ENCODE results near the gene EHD1. TPM values are rescaled to one million over a fixed set of nuclear protein-coding genes. Genes with fewer than 3 reads are reported as not detected.

EHD1 gene
- total RNA-seq, 1 experiment from 2014 or later: 92.8 TPM

- H3K9me3 Mint-ChIP-seq (ENCODE audit: low read depth, unreplicated experiment): no peaks in the 10 kb centered on the region
- CTCF ChIA-PET: no interaction called here
- DNase-seq: no peak
- peaks cover 76% of the 10 kb centered on the region for H3K4me1 Mint-ChIP-seq (ENCODE audit: low read depth, unreplicated experiment)
- H3K27me3 Mint-ChIP-seq (ENCODE audit: unreplicated experiment): no peaks in the 10 kb centered on the region
- no peak overlapping the region for H3K4me3 Mint-ChIP-seq (ENCODE audit: low read depth, unreplicated experiment)
- H3K36me3 Mint-ChIP-seq (ENCODE audit: insufficient read depth, unreplicated experiment): peaks cover 68% of the 10 kb centered on the region
- intact Hi-C loops (cut with micrococcal nuclease; ENCODE audit: unreplicated experiment): no loop called here
- peak overlapping the region; percentile 24 for H3K27ac Mint-ChIP-seq (ENCODE audit: unreplicated experiment)
- TF ChIP-seq CTCF (IDR thresholded peaks at IDR 0.05; ENCODE audit: unreplicated experiment): no peak
- BruUV-seq (replicated peaks): no TSS peak
Measured at GRCh38 chr11:64851831-64852351, 26.5 kb downstream of the EHD1 start.

- intact Hi-C loops (cut with micrococcal nuclease; ENCODE audit: unreplicated experiment): no loop called here
- peaks cover 70% of the 10 kb centered on the region for H3K4me1 Mint-ChIP-seq (ENCODE audit: low read depth, unreplicated experiment)
- H3K27me3 Mint-ChIP-seq (ENCODE audit: unreplicated experiment): no peaks in the 10 kb centered on the region
- no peak overlapping the region for H3K27ac Mint-ChIP-seq (ENCODE audit: unreplicated experiment)
- H3K4me3 Mint-ChIP-seq (ENCODE audit: low read depth, unreplicated experiment): no peak overlapping the region
- H3K9me3 Mint-ChIP-seq (ENCODE audit: low read depth, unreplicated experiment): no peaks in the 10 kb centered on the region
- DNase-seq: no peak
- CTCF ChIA-PET: interaction anchor here (0.9 to 1.0 kb wide), 3 partner anchors 17 to 37 kb away, joined by 4 read pairs; no protein-coding TSS in a partner anchor
- H3K36me3 Mint-ChIP-seq (ENCODE audit: insufficient read depth, unreplicated experiment): peaks cover 61% of the 10 kb centered on the region
- BruUV-seq (replicated peaks): no TSS peak
- TF ChIP-seq CTCF (IDR thresholded peaks at IDR 0.05; ENCODE audit: unreplicated experiment): no peak
Measured at GRCh38 chr11:64850979-64851567, 27.3 kb downstream of the EHD1 start.

GRCh38 chr11:64849598-64850356 lies 28.6 kb downstream of the EHD1 start:
- Mint-ChIP-seq H3K36me3 (ENCODE audit: insufficient read depth, unreplicated experiment) (peaks cover 56% of the 10 kb centered on the region), H3K27me3 (ENCODE audit: unreplicated experiment) (no peaks in the 10 kb centered on the region), H3K9me3 (ENCODE audit: low read depth, unreplicated experiment) (no peaks in the 10 kb centered on the region), H3K4me3 (ENCODE audit: low read depth, unreplicated experiment) (no peak overlapping the region), H3K27ac (ENCODE audit: unreplicated experiment) (peak overlapping the region; percentile 47), H3K4me1 (ENCODE audit: low read depth, unreplicated experiment) (peaks cover 64% of the 10 kb centered on the region)
- no peak for DNase-seq
- no TSS peak for BruUV-seq (replicated peaks)
- no peak for TF ChIP-seq CTCF (IDR thresholded peaks at IDR 0.05; ENCODE audit: unreplicated experiment)
- intact Hi-C loops (cut with micrococcal nuclease; ENCODE audit: unreplicated experiment): loop anchor here (5.0 to 10.0 kb wide), 3 partner anchors 148 to 265 kb away; partner anchors contain the start of genes ARL2, BATF2, TM7SF2 and ZNHIT2
- CTCF ChIA-PET: interaction anchor here (1.3 to 4.3 kb wide), 7 partner anchors 11 to 147 kb away, joined by 3 to 49 read pairs (median 14); partner anchors contain the start of genes BATF2 and EHD1

GRCh38 chr11:64848826-64849597 lies 29.4 kb downstream of the EHD1 start:
- peak; percentile 18 for TF ChIP-seq CTCF (IDR thresholded peaks at IDR 0.05; ENCODE audit: unreplicated experiment)
- peak overlapping the region; percentile 72 for H3K27ac Mint-ChIP-seq (ENCODE audit: unreplicated experiment)
- no peaks in the 10 kb centered on the region for H3K27me3 Mint-ChIP-seq (ENCODE audit: unreplicated experiment)
- BruUV-seq (replicated peaks): no TSS peak
- CTCF ChIA-PET: interaction anchor here (0.5 to 4.3 kb wide), 15 partner anchors 10 to 468 kb away, joined by 3 to 49 read pairs (median 4); partner anchors contain the start of genes ARL2, ATG2A, BATF2 and EHD1
- H3K36me3 Mint-ChIP-seq (ENCODE audit: insufficient read depth, unreplicated experiment): peaks cover 56% of the 10 kb centered on the region
- H3K4me1 Mint-ChIP-seq (ENCODE audit: low read depth, unreplicated experiment): peaks cover 59% of the 10 kb centered on the region
- intact Hi-C loops (cut with micrococcal nuclease; ENCODE audit: unreplicated experiment): loop anchor here (5.0 to 10.0 kb wide), 3 partner anchors 148 to 266 kb away; partner anchors contain the start of genes ARL2, BATF2, TM7SF2 and ZNHIT2
- DNase-seq: peak; percentile 76
- no peak overlapping the region for H3K4me3 Mint-ChIP-seq (ENCODE audit: low read depth, unreplicated experiment)
- H3K9me3 Mint-ChIP-seq (ENCODE audit: low read depth, unreplicated experiment): no peaks in the 10 kb centered on the region
